Right atrium auricular region (tissue), 2 donors: ENCODE measurements around the gene E4F1. TPM values are rescaled to one million over a fixed set of nuclear protein-coding genes. Genes with fewer than 3 reads are reported as not detected.

Source experiments
- DNase-seq: peaks from one replicate; pipeline ENCODE4 v3.0.0-alpha.2; 2019; ENCODE audit warnings: low spot score
- H3K27ac ChIP-seq, 2 donors: fragments of 200-600 bp; sonication (generic); 1 replicate in 1 of 2; 2 replicates in 1 of 2; pipeline ENCODE4 v1.5.1; 2016 to 2019
- H3K27me3 ChIP-seq, 2 donors: fragments of 200-600 bp; sonication (generic); one replicate each; pipeline versions ENCODE4 v1.5.1 to v1.6.0; 2017 to 2019
- H3K36me3 ChIP-seq: fragments of 200-600 bp; sonication (generic); one replicate; pipeline ENCODE4 v1.5.1; 2016
- H3K4me1 ChIP-seq, 2 donors: fragments of 200-600 bp; sonication (generic); one replicate each; pipeline versions ENCODE4 v1.5.1 to v1.6.0; 2017 to 2019
- H3K4me3 ChIP-seq, 2 donors: fragments of 200-600 bp; sonication (generic); 1 replicate in 1 of 2; 2 replicates in 1 of 2; pipeline ENCODE4 v1.5.1; 2017 to 2019; ENCODE audit warnings: mild to moderate bottlenecking in 1 of 2, moderate library complexity in 1 of 2
- H3K9me3 ChIP-seq, 2 donors: fragments of 200-600 bp; sonication (generic); one replicate each; pipeline ENCODE4 v1.5.1; 2019
- CTCF ChIP-seq, 2 donors: fragments of 200-600 bp; sonication (generic); IDR thresholded peaks; one replicate each; pipeline ENCODE4 v1.5.1; 2019; ENCODE audit warnings: antibody characterized with exemption in 2 of 2
- total RNA-seq, 2 donors: library from RNA; depleted of rRNA; stranded (reverse); fragments of >200 nt; gene quantifications; one replicate each; pipeline ENCODE4 v1.1.0, GENCODE V29; 2016

The E4F1 gene
- total RNA-seq, 2 donors from 2014 or later, result 10.0 to 16.7 TPM

GRCh38 chr16:2229632-2230250, 6.3 kb downstream of the E4F1 start:
- no peak for TF ChIP-seq CTCF (IDR thresholded peaks at IDR 0.05)
- H3K4me1 ChIP-seq, result peaks cover 0 to 12% of the 10 kb centered on the region in 2 donors
- H3K27me3 ChIP-seq, result no peaks in the 10 kb centered on the region
- H3K27ac ChIP-seq, result no peak overlapping the region
- peaks cover 66% of the 10 kb centered on the region for H3K36me3 ChIP-seq
- H3K9me3 ChIP-seq, result no peaks in the 10 kb centered on the region
- no peak for DNase-seq
- no peak overlapping the region for H3K4me3 ChIP-seq

- peaks cover 0 to 6% of the 10 kb centered on the region in 2 donors for H3K4me1 ChIP-seq
- no peaks in the 10 kb centered on the region for H3K9me3 ChIP-seq
- no peak overlapping the region for H3K27ac ChIP-seq
- H3K36me3 ChIP-seq, result peaks cover 72% of the 10 kb centered on the region
- H3K27me3 ChIP-seq, result no peaks in the 10 kb centered on the region
- no peak for TF ChIP-seq CTCF (IDR thresholded peaks at IDR 0.05)
- H3K4me3 ChIP-seq, result no peak overlapping the region
- DNase-seq, result no peak
Observed at GRCh38 chr16:2230376-2230775, 7.0 kb downstream of the E4F1 start.

- no peak overlapping the region for H3K4me3 ChIP-seq
- DNase-seq, result no peak
- no peak for TF ChIP-seq CTCF (IDR thresholded peaks at IDR 0.05)
- H3K27ac ChIP-seq, result no peak overlapping the region
- H3K36me3 ChIP-seq, result peaks cover 77% of the 10 kb centered on the region
- no peaks in the 10 kb centered on the region for H3K9me3 ChIP-seq
- H3K27me3 ChIP-seq, result no peaks in the 10 kb centered on the region
- H3K4me1 ChIP-seq, result peaks cover 0 to 7% of the 10 kb centered on the region in 2 donors
Observed at GRCh38 chr16:2231016-2231931, 7.9 kb downstream of the E4F1 start.

GRCh38 chr16:2232094-2232990, 9.0 kb downstream of the E4F1 start:
- no peak overlapping the region for H3K4me3 ChIP-seq
- H3K9me3 ChIP-seq, result no peaks in the 10 kb centered on the region
- DNase-seq, result no peak
- H3K27me3 ChIP-seq, result no peaks in the 10 kb centered on the region
- H3K4me1 ChIP-seq, result peaks cover 0 to 17% of the 10 kb centered on the region in 2 donors
- no peak overlapping the region for H3K27ac ChIP-seq
- peaks cover 77% of the 10 kb centered on the region for H3K36me3 ChIP-seq
- TF ChIP-seq CTCF (IDR thresholded peaks at IDR 0.05), result no peak

GRCh38 chr16:2233046-2233775, 9.8 kb downstream of the E4F1 start:
- peaks cover 0 to 25% of the 10 kb centered on the region in 2 donors for H3K4me1 ChIP-seq
- no peaks in the 10 kb centered on the region for H3K9me3 ChIP-seq
- DNase-seq, result no peak
- H3K36me3 ChIP-seq, result peaks cover 76% of the 10 kb centered on the region
- no peak overlapping the region for H3K4me3 ChIP-seq
- no peak overlapping the region for H3K27ac ChIP-seq
- H3K27me3 ChIP-seq, result no peaks in the 10 kb centered on the region
- no peak for TF ChIP-seq CTCF (IDR thresholded peaks at IDR 0.05)
